GM23248 (cell line): Measurements from ENCODE around the gene ZNF438. TPM values are rescaled to one million over a fixed set of nuclear protein-coding genes. Genes with fewer than 3 reads are reported as not detected.

Experiments
- DNase-seq: peaks from one replicate; pipeline ENCODE4 v3.0.0-alpha.2; 2015
- H2AFZ ChIP-seq: fragments of 200-600 bp; sonication (generic); 2 replicates; pipeline ENCODE4 v1.6.1; 2016; ENCODE audit warnings: antibody characterized with exemption
- H3F3A ChIP-seq: fragments of 200-600 bp; sonication (generic); 2 replicates; pipeline ENCODE4 v1.6.1; 2016; ENCODE audit warnings: mild to moderate bottlenecking, antibody characterized with exemption, mixed run types; ENCODE audit not compliant: insufficient read depth
- H3K27ac ChIP-seq: fragments of 200-600 bp; sonication (generic); 2 replicates; pipeline ENCODE4 v1.5.1; 2016; ENCODE audit warnings: mild to moderate bottlenecking
- H3K27me3 ChIP-seq: fragments of 200-600 bp; sonication (generic); replicated peaks from 2 replicates; pipeline ENCODE4 v1.6.1; 2016; ENCODE audit warnings: mild to moderate bottlenecking; ENCODE audit not compliant: insufficient read depth
- H3K36me3 ChIP-seq: fragments of 200-600 bp; sonication (generic); 2 replicates; pipeline ENCODE4 v1.6.1; 2016; ENCODE audit warnings: low read depth, mild to moderate bottlenecking
- H3K4me1 ChIP-seq: fragments of 200-600 bp; sonication (generic); 2 replicates; pipeline ENCODE4 v1.6.1; 2016; ENCODE audit warnings: mild to moderate bottlenecking; ENCODE audit not compliant: insufficient read depth
- H3K4me2 ChIP-seq: fragments of 200-600 bp; sonication (generic); one replicate; pipeline ENCODE4 v1.6.1; 2016; ENCODE audit warnings: mild to moderate bottlenecking; ENCODE audit not compliant: unreplicated experiment
- H3K4me3 ChIP-seq: fragments of 200-600 bp; sonication (generic); 2 replicates; pipeline ENCODE4 v1.5.1; 2016; ENCODE audit warnings: mild to moderate bottlenecking
- H3K79me2 ChIP-seq: fragments of 200-600 bp; sonication (generic); 2 replicates; pipeline ENCODE4 v1.6.1; 2016; ENCODE audit warnings: mild to moderate bottlenecking; ENCODE audit not compliant: insufficient read depth
- H3K9ac ChIP-seq: fragments of 200-600 bp; sonication (generic); 2 replicates; pipeline ENCODE4 v1.6.1; 2016; ENCODE audit warnings: mild to moderate bottlenecking
- H3K9me2 ChIP-seq: fragments of 200-600 bp; sonication (generic); 2 replicates; pipeline ENCODE4 v1.6.1; 2016; ENCODE audit warnings: mixed run types, mild to moderate bottlenecking, moderate library complexity; ENCODE audit not compliant: insufficient read depth
- H3K9me3 ChIP-seq: fragments of 200-600 bp; sonication (generic); one replicate; pipeline ENCODE4 v1.6.1; 2017; ENCODE audit warnings: low read depth
- H4K20me1 ChIP-seq: fragments of 200-600 bp; sonication (generic); 2 replicates; pipeline ENCODE4 v1.6.0; 2016; ENCODE audit not compliant: insufficient read depth
- EZH2 ChIP-seq: fragments of 200-600 bp; sonication (generic); IDR thresholded peaks from 2 replicates; pipeline ENCODE4 v1.6.1; 2018; ENCODE audit warnings: antibody characterized with exemption, mild to moderate bottlenecking; ENCODE audit not compliant: insufficient read depth, poor library complexity, severe bottlenecking
- EZH2phosphoT487 ChIP-seq: fragments of 200-600 bp; sonication (generic); IDR thresholded peaks from 2 replicates; pipeline ENCODE4 v1.6.1; 2018; ENCODE audit warnings: antibody characterized with exemption, moderate library complexity, mild to moderate bottlenecking, low read depth; ENCODE audit not compliant: insufficient read depth
- WGBS, 2 experiments: methylation state at CpG; one replicate each; pipeline ENCODE4 v1.1.6; 2015 to 2017; ENCODE audit warnings: low lambda C conversion rate in 2 of 2, low coverage in 1 of 2; ENCODE audit errors: missing lambda C conversion rate in 2 of 2; 5-methylcytosine and 5-hydroxymethylcytosine counted together
- in situ Hi-C: fragments of 300-500 bp; cut with MboI; formaldehyde crosslinking; loops from 2 replicates; pipeline ENCODE4 v1.15.0; 2020
- polyA plus RNA-seq: library from polyadenylated mRNA; unstranded; fragments of >200 nt; fragmentation: Nextera tagmentation; extraction: Ambion mirVana; gene quantifications from 2 replicates; pipeline ENCODE4 v1.2.1, GENCODE V29; 2016
- total RNA-seq: library from RNA; depleted of rRNA; stranded (reverse); fragments of >200 nt; shearing (Covaris generic); gene quantifications from 2 replicates; pipeline ENCODE4 v1.2.3, GENCODE V29; 2014

Gene ZNF438
- total and polyA plus RNA-seq, 2 experiments from 2014 or later, result 2.9 to 4.1 TPM

- H3K27ac ChIP-seq, result no peak overlapping the region
- H3K79me2 ChIP-seq, result no peaks in the 10 kb centered on the region
- peaks cover 24% of the 10 kb centered on the region for H3F3A ChIP-seq
- H3K27me3 ChIP-seq, result no peaks in the 10 kb centered on the region
- no peak overlapping the region for H3K4me3 ChIP-seq
- H3K4me2 ChIP-seq, result no peak overlapping the region
- H3K4me1 ChIP-seq, result peaks cover 44% of the 10 kb centered on the region
- DNase-seq, result no peak
- H3K9ac ChIP-seq, result no peak overlapping the region
- no peak overlapping the region for H2AFZ ChIP-seq
- 95 to 98% methylated on average over 10 of the region's 10 CpGs for WGBS, 2 experiments
- in situ Hi-C loops, result no loop called here
- no peaks in the 10 kb centered on the region for H3K36me3 ChIP-seq
- no peaks in the 10 kb centered on the region for H3K9me2 ChIP-seq
- no peak for TF ChIP-seq EZH2phosphoT487
- no peak for TF ChIP-seq EZH2
- no peaks in the 10 kb centered on the region for H4K20me1 ChIP-seq
- no peaks in the 10 kb centered on the region for H3K9me3 ChIP-seq
Observed at GRCh38 chr10:30822693-30823465, 208.8 kb downstream of the ZNF438 start.

GRCh38 chr10:30821994-30822692, 209.5 kb downstream of the ZNF438 start:
- Histone ChIP-seq H3K4me3 (no peak overlapping the region), H3K27me3 (no peaks in the 10 kb centered on the region), H3K36me3 (no peaks in the 10 kb centered on the region), H4K20me1 (no peaks in the 10 kb centered on the region), H3K79me2 (no peaks in the 10 kb centered on the region), H3K9me2 (no peaks in the 10 kb centered on the region), H3K9me3 (no peaks in the 10 kb centered on the region), H3K4me1 (peaks cover 39% of the 10 kb centered on the region), H3F3A (peaks cover 24% of the 10 kb centered on the region), H2AFZ (peak overlapping the region; percentile 27), H3K27ac (no peak overlapping the region), H3K4me2 (no peak overlapping the region), H3K9ac (no peak overlapping the region)
- TF ChIP-seq EZH2 (no peak), EZH2phosphoT487 (no peak)
- in situ Hi-C loops, result no loop called here
- DNase-seq, result peak; percentile 50
- WGBS, 2 experiments, result 62 to 67% methylated on average over 16 to 17 of the region's 17 CpGs

GRCh38 chr10:30821261-30821993, 210.2 kb downstream of the ZNF438 start:
- Histone ChIP-seq H3F3A (peaks cover 24% of the 10 kb centered on the region), H4K20me1 (no peaks in the 10 kb centered on the region), H3K79me2 (no peaks in the 10 kb centered on the region), H3K4me2 (peak overlapping the region; percentile 83), H3K36me3 (no peaks in the 10 kb centered on the region), H3K4me1 (peaks cover 39% of the 10 kb centered on the region), H3K9me2 (no peaks in the 10 kb centered on the region), H3K27me3 (no peaks in the 10 kb centered on the region), H3K9ac (0 out of 2 replicates have a peak overlapping the region, but pooled peaks have one; percentile 54), H3K4me3 (no peak overlapping the region), H3K9me3 (no peaks in the 10 kb centered on the region), H3K27ac (peak overlapping the region; percentile 85; the same call in 1 of the 2 replicates), H2AFZ (peak overlapping the region; percentile 27)
- TF ChIP-seq EZH2, result no peak
- TF ChIP-seq EZH2phosphoT487, result no peak
- in situ Hi-C loops, result no loop called here
- 51 to 54% methylated on average over 10 of the region's 10 CpGs for WGBS, 2 experiments
- DNase-seq, result peak; percentile 37

DNA sequence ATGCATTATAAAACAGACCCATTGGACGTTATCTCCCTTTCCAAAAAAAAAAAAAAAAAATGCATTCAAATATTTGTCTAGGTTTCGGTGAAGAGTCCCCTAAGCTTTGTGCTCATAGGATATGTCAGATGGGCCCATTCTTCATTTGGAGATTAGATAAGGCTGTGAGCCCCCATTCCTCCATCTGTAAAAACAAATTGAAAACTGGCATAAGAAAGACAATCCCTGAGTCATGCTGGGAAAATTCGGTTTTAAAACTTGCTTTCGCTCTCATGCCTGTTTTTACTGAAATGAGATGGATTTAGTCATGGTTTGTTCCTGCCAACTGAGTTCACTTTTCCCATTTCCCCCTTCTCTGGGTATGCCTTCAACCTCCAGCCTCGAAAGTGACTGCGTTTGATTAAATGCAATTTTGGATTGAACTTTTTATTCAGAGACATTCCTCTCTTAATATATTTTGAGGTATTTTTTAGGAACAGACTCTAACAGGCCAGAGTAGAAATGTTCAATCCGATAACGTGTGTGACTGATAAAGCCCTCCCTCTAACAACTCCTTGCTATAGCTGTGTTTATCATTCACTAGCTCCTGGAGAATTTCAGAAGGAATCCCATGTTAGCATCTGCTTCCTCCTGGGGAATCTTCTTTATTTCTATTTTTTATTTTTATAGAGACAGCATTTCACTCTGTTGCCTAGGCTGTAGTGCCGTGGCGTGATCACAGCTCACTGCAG, 211.2 kb downstream of the ZNF438 start:
- H3K9me3 ChIP-seq, result no peaks in the 10 kb centered on the region
- H3K4me2 ChIP-seq, result peak overlapping the region; percentile 83
- 19 to 21% methylated on average over 10 of the region's 10 CpGs for WGBS, 2 experiments
- peak overlapping the region; percentile 67 for H2AFZ ChIP-seq
- peak overlapping the region; percentile 82 for H3K9ac ChIP-seq
- H4K20me1 ChIP-seq, result no peaks in the 10 kb centered on the region
- in situ Hi-C loops, result no loop called here
- no peaks in the 10 kb centered on the region for H3K27me3 ChIP-seq
- H3K4me3 ChIP-seq, result peak overlapping the region; percentile 66
- H3K4me1 ChIP-seq, result peaks cover 39% of the 10 kb centered on the region
- H3K36me3 ChIP-seq, result no peaks in the 10 kb centered on the region
- no peaks in the 10 kb centered on the region for H3K9me2 ChIP-seq
- TF ChIP-seq EZH2phosphoT487, result no peak
- TF ChIP-seq EZH2, result no peak
- H3K79me2 ChIP-seq, result no peaks in the 10 kb centered on the region
- DNase-seq, result peak; percentile 90
- H3F3A ChIP-seq, result peaks cover 24% of the 10 kb centered on the region
- peak overlapping the region; percentile 85 for H3K27ac ChIP-seq
